Endothelial cell of umbilical vein (primary cell): ENCODE measurements around the gene VASH2. TPM values are rescaled to one million over a fixed set of nuclear protein-coding genes. Genes with fewer than 3 reads are reported as not detected.

Source experiments
- BruUV-seq: library from RNA; stranded (reverse); fragments of 400-500 nt; replicated peaks from 2 replicates; lab custom pipeline; 2021; lab: Mats Ljungman, UMichigan
- CTCF ChIA-PET: fragments of 300-600, 350-600 bp; sonication (Branson Sonifier 250); formaldehyde crosslinking; loops from one replicate; lab custom pipeline; 2021; ENCODE audit warnings: antibody characterized with exemption, inconsistent platforms; lab: Charles Lee
- POLR2A ChIA-PET: fragments of 300-600, 350-600 bp; sonication (Branson Sonifier 250); formaldehyde crosslinking; loops from one replicate; lab custom pipeline; 2021; ENCODE audit warnings: antibody characterized with exemption, inconsistent platforms; lab: Charles Lee
- DNase-seq: peaks from one replicate; pipeline ENCODE4 v3.0.0-alpha.2; 2011; ENCODE audit warnings: low read depth, low spot score
- FAIRE-seq: peaks from 2 replicates; lab custom pipeline; 2011; peaks lifted over from hg19 to GRCh38; lab: Jason Lieb, UNC
- H2AFZ ChIP-seq: 2 replicates; pipeline ENCODE4 v1.6.0; 2012; ENCODE audit warnings: low read depth, low read length, control low read depth, inconsistent platforms
- H3K27ac ChIP-seq: 2 replicates; pipeline ENCODE4 v1.5.1; 2011; ENCODE audit warnings: low read depth, mild to moderate bottlenecking, control low read depth, low read length, moderate library complexity; ENCODE audit not compliant: insufficient read depth
- H3K27me3 ChIP-seq, 2 experiments: 2 replicates each; pipeline versions ENCODE4 v1.6.0 to v1.6.1; 2011; ENCODE audit warnings: low read length in 2 of 2, mixed read lengths in 1 of 2; ENCODE audit not compliant: control insufficient read depth in 2 of 2, insufficient read depth in 2 of 2
- H3K36me3 ChIP-seq, 2 experiments: 2 replicates in 1 of 2; 3 replicates in 1 of 2; pipeline ENCODE4 v1.5.1; 2011; ENCODE audit warnings: low read length in 2 of 2, mild to moderate bottlenecking in 1 of 2, moderate library complexity in 1 of 2; ENCODE audit not compliant: control insufficient read depth in 2 of 2, insufficient read depth in 2 of 2; ENCODE audit errors: extremely low read depth in 1 of 2
- H3K4me1 ChIP-seq: 3 replicates; pipeline ENCODE4 v1.5.1; 2011; ENCODE audit warnings: mild to moderate bottlenecking, low read length; ENCODE audit not compliant: control insufficient read depth, insufficient read depth; ENCODE audit errors: extremely low read depth
- H3K4me2 ChIP-seq: 2 replicates; pipeline ENCODE4 v1.6.1; 2011; ENCODE audit warnings: low read length, control low read depth, mixed read lengths; ENCODE audit not compliant: insufficient read depth
- H3K4me3 ChIP-seq, 3 experiments: fragments of 200-600 bp in 1 of 3; sonication (generic), shearing (Covaris generic) in 1 of 3; replicated peaks in 1 of 3; 2 replicates each; pipeline ENCODE4 v1.5.1; 2011 to 2016; ENCODE audit warnings: control low read depth in 3 of 3, low read length in 3 of 3, mild to moderate bottlenecking in 2 of 3, inconsistent platforms in 1 of 3, low read depth in 1 of 3, moderate library complexity in 1 of 3; ENCODE audit not compliant: insufficient read depth in 1 of 3
- H3K79me2 ChIP-seq: 2 replicates; pipeline ENCODE4 v1.6.0; 2012; ENCODE audit warnings: low read length, inconsistent platforms; ENCODE audit not compliant: control insufficient read depth, insufficient read depth
- H3K9ac ChIP-seq: replicated peaks from 2 replicates; pipeline ENCODE3; 2011; ENCODE audit warnings: low read length, control low read depth; ENCODE audit not compliant: insufficient read depth; ENCODE audit errors: extremely low read depth
- H3K9me1 ChIP-seq: replicated peaks from 3 replicates; pipeline ENCODE4 v1.6.0; 2011; ENCODE audit warnings: mild to moderate bottlenecking, low read length; ENCODE audit not compliant: control insufficient read depth, insufficient read depth; ENCODE audit errors: extremely low read depth
- H3K9me3 ChIP-seq: replicated peaks from 2 replicates; pipeline ENCODE4 v1.5.1; 2012; ENCODE audit warnings: low read length, inconsistent platforms; ENCODE audit not compliant: control insufficient read depth, insufficient read depth
- H4K20me1 ChIP-seq: replicated peaks from 2 replicates; pipeline ENCODE3; 2011; ENCODE audit warnings: mild to moderate bottlenecking, low read length; ENCODE audit not compliant: control insufficient read depth, insufficient read depth; ENCODE audit errors: extremely low read depth
- CTCF ChIP-seq, 2 donors: IDR thresholded peaks; 1 replicate in 1 of 2; 2 replicates in 1 of 2; pipeline ENCODE4 v1.5.1; 2011; ENCODE audit warnings: low read length in 2 of 2, mild to moderate bottlenecking in 2 of 2, moderate library complexity in 2 of 2, control low read depth in 1 of 2, inconsistent platforms in 1 of 2, low read depth in 1 of 2; ENCODE audit not compliant: insufficient read depth in 1 of 2; ENCODE audit errors: extremely low read depth in 1 of 2
- EZH2 ChIP-seq: IDR thresholded peaks from 2 replicates; pipeline ENCODE4 v1.6.1; 2012; ENCODE audit warnings: borderline replicate concordance, low read depth, mild to moderate bottlenecking, moderate library complexity, low read length, inconsistent platforms; ENCODE audit not compliant: severe bottlenecking
- FOS ChIP-seq: IDR thresholded peaks from 2 replicates; pipeline ENCODE4 v1.6.1; 2011; ENCODE audit warnings: mild to moderate bottlenecking, low read length, moderate library complexity, borderline replicate concordance; ENCODE audit not compliant: insufficient read depth
- GATA2 ChIP-seq: IDR thresholded peaks from 2 replicates; pipeline ENCODE4 v1.7.0; 2011; ENCODE audit warnings: low read depth, mild to moderate bottlenecking, moderate library complexity, mixed read lengths, low read length; ENCODE audit not compliant: insufficient read length, insufficient read depth
- JUN ChIP-seq: IDR thresholded peaks from 2 replicates; pipeline ENCODE4 v1.6.1; 2011; ENCODE audit warnings: borderline replicate concordance, low read depth; ENCODE audit not compliant: insufficient read length, insufficient read depth
- MAX ChIP-seq: IDR thresholded peaks from 2 replicates; pipeline ENCODE4 v1.6.1; 2011; ENCODE audit not compliant: insufficient read depth, insufficient read length
- MYC ChIP-seq: IDR thresholded peaks from one replicate; pipeline ENCODE4 v1.6.1; 2011; ENCODE audit warnings: mild to moderate bottlenecking, low read depth, low read length
- POLR2A ChIP-seq: IDR thresholded peaks from 2 replicates; pipeline ENCODE4 v1.6.1; 2012; ENCODE audit warnings: low read depth, mild to moderate bottlenecking, control low read depth, low read length
- POLR2AphosphoS5 ChIP-seq: IDR thresholded peaks from 2 replicates; pipeline ENCODE4 v1.6.1; 2012; ENCODE audit warnings: low read depth, mild to moderate bottlenecking, control low read depth, low read length, moderate library complexity; ENCODE audit not compliant: insufficient read depth
- dilution Hi-C: fragments of 300-500 bp; cut with MboI; formaldehyde crosslinking; loops from one replicate; pipeline ENCODE4 v1.15.0; 2019; ENCODE audit warnings: low sequenced_read_pairs; ENCODE audit not compliant: extremely low pct_ligation_motif_present
- intact Hi-C: fragments of 100-400 bp; cut with micrococcal nuclease; formaldehyde crosslinking; loops from one replicate; pipeline ENCODE4 v1.10.0; 2022
- polyA plus RNA-seq, 4 experiments: library from polyadenylated mRNA; depleted of rRNA in 3 of 4; stranded (reverse) in 3 of 4; unstranded in 1 of 4; fragments of >200 nt; gene quantifications; 2 replicates each; pipeline versions ENCODE4 v1.2.1 to v1.2.3, GENCODE V29; 2011 to 2012; ENCODE audit warnings: missing spikeins in 1 of 4
- total RNA-seq: library from RNA; stranded (reverse); gene quantifications from 2 replicates; pipeline ENCODE4 v1.2.3, GENCODE V29; 2021

The VASH2 gene
- total and polyA plus RNA-seq, 2 donors (not counting 3 experiments of a cell fraction or from before 2014, with no cell fraction given), result 0.70 to 2.9 TPM

GRCh38 chr1:212920246-212920645, 30.1 kb upstream of the VASH2 start:
- intact Hi-C loops (no loop called here), dilution Hi-C loops (no loop called here)
- no peak overlapping the region for H3K4me3 ChIP-seq
- no peaks in the 10 kb centered on the region for H3K79me2 ChIP-seq
- CTCF ChIA-PET, result no interaction called here
- no peak overlapping the region for H3K4me2 ChIP-seq
- H3K27me3 ChIP-seq, result peaks cover 0 to 15% of the 10 kb centered on the region in 2 experiments
- no peaks in the 10 kb centered on the region for H3K4me1 ChIP-seq
- BruUV-seq, result no TSS peak
- no peaks in the 10 kb centered on the region for H4K20me1 ChIP-seq
- H3K9ac ChIP-seq, result no peak overlapping the region
- POLR2A ChIA-PET, result no interaction called here
- H3K27ac ChIP-seq, result no peak overlapping the region
- no peak for TF ChIP-seq MYC
- no peak for TF ChIP-seq MAX
- no peak for TF ChIP-seq JUN
- no peak for TF ChIP-seq POLR2AphosphoS5
- no peak for TF ChIP-seq POLR2A
- TF ChIP-seq GATA2, result no peak
- TF ChIP-seq EZH2, result no peak
- TF ChIP-seq FOS, result no peak
- TF ChIP-seq CTCF (IDR thresholded peaks at IDR 0.05; ENCODE audit: extremely low read depth in 1 of 2, insufficient read depth in 1 of 2, low read depth in 1 of 2, low read length in 2 of 2), result no peak
- no peaks in the 10 kb centered on the region for H3K9me3 ChIP-seq
- no peak for FAIRE-seq
- no peaks in the 10 kb centered on the region for H3K36me3 ChIP-seq
- no peaks in the 10 kb centered on the region for H3K9me1 ChIP-seq
- DNase-seq, result no peak
- H2AFZ ChIP-seq, result no peak overlapping the region
